H1 (cell line): ENCODE measurements around the gene THBS3. TPM values are rescaled to one million over a fixed set of nuclear protein-coding genes. Genes with fewer than 3 reads are reported as not detected.

Experiments
- KDM5A ChIP-seq: fragments of 200-600 bp; IDR thresholded peaks from 2 replicates; pipeline ENCODE4 v1.7.1; 2012; ENCODE audit warnings: mild to moderate bottlenecking, low read length, inconsistent platforms, mixed read lengths
- SP4 ChIP-seq: IDR thresholded peaks from 2 replicates; pipeline ENCODE4 v1.6.1; 2012; ENCODE audit warnings: low read length, inconsistent platforms
- TAF1 ChIP-seq: IDR thresholded peaks from 2 replicates; pipeline ENCODE4 v1.6.1; 2011; ENCODE audit warnings: mild to moderate bottlenecking, low read depth, low read length
- TAF7 ChIP-seq: optimal IDR thresholded peaks from 2 replicates; pipeline ENCODE3; 2011; ENCODE audit warnings: low read depth, mild to moderate bottlenecking, inconsistent platforms, low read length, moderate library complexity, borderline replicate concordance
- TCF12 ChIP-seq: IDR thresholded peaks from 2 replicates; pipeline ENCODE4 v1.6.1; 2011; ENCODE audit warnings: low read depth, mild to moderate bottlenecking, low read length
- YY1 ChIP-seq: IDR thresholded peaks from 2 replicates; pipeline ENCODE4 v1.6.1; 2011; ENCODE audit warnings: low read depth, mild to moderate bottlenecking, low read length
- polyA plus RNA-seq, 7 experiments: library from polyadenylated mRNA; depleted of rRNA in 3 of 7; stranded (reverse) in 5 of 7; unstranded in 2 of 7; fragments of >200 nt in 5 of 7; fragments of 200-250 nt in 2 of 7; gene quantifications; 1 replicate in 5 of 7; 2 replicates in 1 of 7; 4 replicates in 1 of 7; pipeline versions ENCODE4 v1.2.1 to v1.2.3, GENCODE V29; 2011 to 2013; ENCODE audit warnings: missing spikeins in 2 of 7, mixed read lengths in 2 of 7
- total RNA-seq: library from RNA; stranded (reverse); fragmentation: NEBNext Ultra II Directional; extraction: Animal tissue kit (Norgen Biotek cat#: 25700); gene quantifications from 2 replicates; pipeline ENCODE4 v1.2.1, GENCODE V29; 2021

Gene THBS3
- total and polyA plus RNA-seq, 2 of the 8 experiments (the other 6 are each of a cell fraction or from before 2014, with no cell fraction given) = 3.0 to 3.5 TPM

DNA sequence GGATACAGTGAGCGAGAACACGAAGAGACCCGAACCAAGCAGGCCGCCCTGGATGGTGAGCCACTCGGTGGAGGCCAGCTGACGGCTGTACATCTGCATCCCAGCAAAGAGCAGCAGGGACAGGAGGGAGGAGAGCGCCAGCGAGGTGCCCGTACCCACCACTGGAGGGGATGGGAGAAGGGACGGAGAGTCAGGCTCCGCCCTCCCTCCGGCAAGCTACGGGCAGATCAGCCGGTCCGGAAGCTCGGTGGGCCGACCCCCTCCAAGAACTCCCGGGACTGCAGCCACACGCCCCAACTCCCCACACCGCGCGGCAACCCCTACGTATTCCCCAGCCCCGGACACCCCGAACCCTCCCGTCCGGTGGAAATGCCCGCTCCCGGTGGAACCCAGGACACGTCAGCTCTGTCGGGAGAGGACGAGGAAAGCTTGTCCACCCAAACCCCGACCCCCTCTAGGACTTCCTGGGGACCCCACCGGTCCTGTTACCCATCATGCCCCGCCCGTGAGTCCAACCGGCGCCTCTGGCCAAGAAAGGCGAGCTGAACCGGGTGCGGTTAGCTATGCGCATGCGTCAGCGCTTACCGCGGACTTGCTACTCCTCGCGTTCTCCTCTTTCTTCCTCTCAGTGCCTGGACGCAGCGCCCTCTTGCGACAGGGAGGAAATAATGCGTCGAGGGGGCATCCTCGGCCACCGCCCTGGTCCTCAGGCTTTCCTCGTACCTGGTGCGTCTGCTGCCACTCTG lies 34.8 kb downstream of the THBS3 start, which contains the start of gene KRTCAP2 (continued):
- TF ChIP-seq YY1 (0 out of 2 replicates have a peak, but pooled peaks have one; percentile 40), TCF12 (0 out of 2 replicates have a peak, but pooled peaks have one; percentile 35), TAF7 (no peak), KDM5A (no peak), TAF1 (peak; percentile 52), SP4 (peak; percentile 71; the same call in 1 of the 2 replicates)
